K562 (cell line): ENCODE measurements around the gene ZNF214. TPM values are rescaled to one million over a fixed set of nuclear protein-coding genes. Genes with fewer than 3 reads are reported as not detected.
A peak's percentile ranks its signal among the peaks of the same experiment; 100 is the strongest.

Experiments
- ATF3 ChIP-seq, 2 experiments: fragments of 450-650 bp in 1 of 2; sonication (generic) in 1 of 2; formaldehyde crosslinking in 1 of 2; IDR thresholded peaks in 1 of 2; conservative IDR thresholded peaks in 1 of 2; 2 replicates each; pipeline versions ENCODE4 v1.6.1 to v1.8.1; 2016 to 2023; ENCODE audit warnings: mild to moderate bottlenecking in 2 of 2, moderate library complexity in 2 of 2, inconsistent platforms in 1 of 2, missing genetic modification reagents in 1 of 2
- CSDE1 ChIP-seq, 2 experiments: fragments of 450-650 bp; IDR thresholded peaks; 2 replicates each; pipeline ENCODE4 v1.6.1; 2016; ENCODE audit warnings: mild to moderate bottlenecking in 1 of 2
- DMBX1 ChIP-seq: fragments of 250-450 bp; sonication (Bioruptor Pico); IDR thresholded peaks from 2 replicates; pipeline ENCODE4 v1.8.0; 2022; ENCODE audit warnings: inconsistent platforms, mild to moderate bottlenecking, moderate library complexity, borderline replicate concordance
- GABPA ChIP-seq: fragments of 200-800 bp; sonication (Bioruptor generic); conservative IDR thresholded peaks from 2 replicates; pipeline ENCODE4 v1.6.1; 2016; ENCODE audit warnings: low read depth, missing genetic modification characterization, missing compliant biosample characterization
- HDAC1 ChIP-seq, 2 experiments: fragments of 450-650 bp; IDR thresholded peaks; 2 replicates each; pipeline ENCODE4 v1.6.1; 2016 to 2017; ENCODE audit warnings: inconsistent platforms in 1 of 2, mild to moderate bottlenecking in 1 of 2, moderate library complexity in 1 of 2
- ILK ChIP-seq: fragments of 450-650 bp; IDR thresholded peaks from 2 replicates; pipeline ENCODE4 v1.6.1; 2016; ENCODE audit warnings: missing genetic modification characterization, low read depth, mild to moderate bottlenecking, missing compliant biosample characterization, moderate library complexity, borderline replicate concordance
- NR2C1 ChIP-seq, 2 experiments: fragments of 450-650 bp; IDR thresholded peaks; 2 replicates each; pipeline ENCODE4 v1.6.1; 2017; ENCODE audit warnings: mild to moderate bottlenecking in 2 of 2, antibody characterized with exemption in 1 of 2, inconsistent platforms in 1 of 2, missing compliant biosample characterization in 1 of 2, missing genetic modification characterization in 1 of 2
- NRF1 ChIP-seq, 2 experiments: fragments of 450-650 bp; IDR thresholded peaks in 1 of 2; conservative IDR thresholded peaks in 1 of 2; 2 replicates each; pipeline ENCODE4 v1.6.1; 2014; ENCODE audit warnings: mild to moderate bottlenecking in 2 of 2
- POLR2G ChIP-seq: fragments of 200-400 bp; formaldehyde crosslinking; IDR thresholded peaks from 2 replicates; pipeline ENCODE4 v1.6.1; 2017; ENCODE audit warnings: low read depth, mild to moderate bottlenecking, antibody characterized with exemption, low read length, moderate library complexity
- RBM39 ChIP-seq: fragments of 200-400 bp; formaldehyde crosslinking; optimal IDR thresholded peaks from 2 replicates; pipeline ENCODE3; 2018; ENCODE audit warnings: low read depth, low read length
- TCF3 ChIP-seq: sonication (generic); formaldehyde crosslinking; IDR thresholded peaks from 2 replicates; pipeline ENCODE4 v1.4.0; 2020; ENCODE audit warnings: mild to moderate bottlenecking, missing genetic modification reagents
- TRIM24 ChIP-seq, 2 experiments: fragments of 450-650 bp; IDR thresholded peaks; 2 replicates each; pipeline ENCODE4 v1.6.1; 2016
- YY1 ChIP-seq, 3 experiments: IDR thresholded peaks; 2 replicates each; pipeline ENCODE4 v1.6.1; 2011; ENCODE audit warnings: low read length in 2 of 3, mild to moderate bottlenecking in 2 of 3, moderate library complexity in 2 of 3, borderline replicate concordance in 1 of 3, control low read depth in 1 of 3, low read depth in 1 of 3; ENCODE audit not compliant: insufficient read depth in 3 of 3, insufficient replicate concordance in 2 of 3, control insufficient read depth in 1 of 3, insufficient read length in 1 of 3; ENCODE audit errors: extremely low read depth in 1 of 3
- ZNF561 ChIP-seq: fragments of 450-650 bp; formaldehyde crosslinking; conservative IDR thresholded peaks from 2 replicates; pipeline ENCODE4 v1.4.0; 2020; ENCODE audit warnings: mild to moderate bottlenecking, moderate library complexity
- polyA plus RNA-seq, 8 experiments: library from polyadenylated mRNA; depleted of rRNA in 4 of 8; stranded (reverse) in 5 of 8; unstranded in 3 of 8; fragments of >200 nt; fragmentation: Nextera tagmentation in 2 of 8; fragmentation: Illumina TruSeq in 1 of 8; extraction: Ambion mirVana in 2 of 8; extraction: Trizol in 1 of 8; gene quantifications; 2 replicates each; pipeline versions ENCODE4 v1.2.1 to v1.2.3, GENCODE V29; 2011 to 2014; ENCODE audit warnings: inconsistent platforms in 1 of 8, missing spikeins in 1 of 8
- total RNA-seq, 7 experiments: library from RNA; depleted of rRNA in 6 of 7; stranded (reverse); fragments of >200 nt in 6 of 7; fragmentation: Illumina TruSeq in 2 of 7; extraction: Trizol in 2 of 7; gene quantifications; 2 replicates each; pipeline versions ENCODE4 v1.2.1 to v1.2.3, GENCODE V29; 2011 to 2021; ENCODE audit warnings: low replicate concordance in 1 of 7
- TF ChIP-seq, protein P1 (sequence below): fragments of 200-800 bp; sonication (Bioruptor generic); IDR thresholded peaks from 2 replicates; pipeline ENCODE4 v1.6.1; 2017; ENCODE audit warnings: missing genetic modification characterization, missing compliant biosample characterization

The ZNF214 gene
- total and polyA plus RNA-seq, 9 of the 15 experiments (the other 6 are each of a cell fraction or from before 2014, with no cell fraction given) = 0.06 to 0.41 (median 0.33) TPM; not detected in 1

GRCh38 chr11:7020183-7020917 lies at the start of gene ZNF214, which contains the start of gene NLRP14 (continued):
- TF ChIP-seq, protein P1, sequence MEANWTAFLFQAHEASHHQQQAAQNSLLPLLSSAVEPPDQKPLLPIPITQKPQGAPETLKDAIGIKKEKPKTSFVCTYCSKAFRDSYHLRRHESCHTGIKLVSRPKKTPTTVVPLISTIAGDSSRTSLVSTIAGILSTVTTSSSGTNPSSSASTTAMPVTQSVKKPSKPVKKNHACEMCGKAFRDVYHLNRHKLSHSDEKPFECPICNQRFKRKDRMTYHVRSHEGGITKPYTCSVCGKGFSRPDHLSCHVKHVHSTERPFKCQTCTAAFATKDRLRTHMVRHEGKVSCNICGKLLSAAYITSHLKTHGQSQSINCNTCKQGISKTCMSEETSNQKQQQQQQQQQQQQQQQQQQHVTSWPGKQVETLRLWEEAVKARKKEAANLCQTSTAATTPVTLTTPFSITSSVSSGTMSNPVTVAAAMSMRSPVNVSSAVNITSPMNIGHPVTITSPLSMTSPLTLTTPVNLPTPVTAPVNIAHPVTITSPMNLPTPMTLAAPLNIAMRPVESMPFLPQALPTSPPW (CRISPR knock-in tag) = peak; percentile 40; the same call in 1 of the 2 replicates
- TF ChIP-seq GABPA (tag) (0 out of 2 replicates have a peak, but pooled peaks have one; percentile 24), POLR2G (peak; percentile 44), ILK (tag) (no peak), CSDE1 (IDR thresholded peaks at IDR 0.05) (no peak), NR2C1 (IDR thresholded peaks at IDR 0.05) (no peak), NR2C1 (tag; IDR thresholded peaks at IDR 0.05) (peak; percentile 61; the same call in 1 of the 2 replicates), TRIM24 (IDR thresholded peaks at IDR 0.05) (no peak), NRF1 (conservative IDR thresholded peaks at IDR 0.05 in 1 of 2, IDR thresholded peaks at IDR 0.05 in 1 of 2) (peak; percentile 63 to 68), TCF3 (CRISPR knock-in tag) (no peak), RBM39 (no peak), HDAC1 (IDR thresholded peaks at IDR 0.05) (no peak), ATF3 (IDR thresholded peaks at IDR 0.05) (no peak), ATF3 (CRISPR knock-in tag; conservative IDR thresholded peaks at IDR 0.05) (no peak), ZNF561 (no peak), DMBX1 (no peak), YY1 (IDR thresholded peaks at IDR 0.05; ENCODE audit: borderline replicate concordance in 1 of 3, control insufficient read depth in 1 of 3, extremely low read depth in 1 of 3, insufficient read depth in 3 of 3, insufficient read length in 1 of 3, insufficient replicate concordance in 2 of 3, low read depth in 1 of 3, low read length in 2 of 3) (peak in 1 of 3 experiments; percentile 49)
